Right ventricle myocardium inferior (tissue), 1 donor: ENCODE data around the gene CD151. TPM values are rescaled to one million over a fixed set of nuclear protein-coding genes. Genes with fewer than 3 reads are reported as not detected.
A peak's percentile ranks its signal among the peaks of the same experiment; 100 is the strongest.

ENCODE experiments used
- ATAC-seq: fragments of 200-7000 bp; cut with Tn5 transposase; one replicate; pipeline ENCODE4 v1.9.1; 2020; ENCODE audit warnings: mild to moderate bottlenecking, moderate library complexity
- DNase-seq: peaks from one replicate; pipeline ENCODE4 v3.0.0; 2021; ENCODE audit errors: missing footprints
- intact Hi-C: fragments of 100-400 bp; cut with DNase I; formaldehyde crosslinking; loops from one replicate; pipeline ENCODE4 v1.11.0; 2022
- total RNA-seq: library from RNA; stranded (reverse); fragmentation: NEBNext Ultra II Directional; extraction: Animal tissue kit (Norgen Biotek cat#: 25700); gene quantifications from one replicate; pipeline ENCODE4 v1.2.1, GENCODE V29; 2021
- donor health status: DM: no; HTN: yes; CAD: no; lungs with severe emphysema.

Gene CD151
- total RNA-seq, 1 donor from 2014 or later = 462 TPM

DNA sequence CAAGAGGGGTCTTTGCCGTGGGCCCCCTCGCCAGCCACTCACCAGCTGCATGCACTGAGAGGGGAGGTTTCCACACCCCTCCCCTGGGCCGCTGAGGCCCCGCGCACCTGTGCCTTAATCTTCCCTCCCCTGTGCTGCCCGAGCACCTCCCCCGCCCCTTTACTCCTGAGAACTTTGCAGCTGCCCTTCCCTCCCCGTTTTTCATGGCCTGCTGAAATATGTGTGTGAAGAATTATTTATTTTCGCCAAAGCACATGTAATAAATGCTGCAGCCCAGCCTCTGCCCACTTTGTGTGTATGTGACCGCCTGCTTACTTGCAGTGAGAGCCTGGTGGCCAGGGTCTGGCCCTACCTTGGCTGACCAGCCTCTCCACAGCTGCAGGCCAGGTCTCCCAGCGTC is 7.8 kb upstream of the CD151 start:
- DNase-seq = no peak
- ATAC-seq = no peak
- intact Hi-C loops = no loop called here

DNA sequence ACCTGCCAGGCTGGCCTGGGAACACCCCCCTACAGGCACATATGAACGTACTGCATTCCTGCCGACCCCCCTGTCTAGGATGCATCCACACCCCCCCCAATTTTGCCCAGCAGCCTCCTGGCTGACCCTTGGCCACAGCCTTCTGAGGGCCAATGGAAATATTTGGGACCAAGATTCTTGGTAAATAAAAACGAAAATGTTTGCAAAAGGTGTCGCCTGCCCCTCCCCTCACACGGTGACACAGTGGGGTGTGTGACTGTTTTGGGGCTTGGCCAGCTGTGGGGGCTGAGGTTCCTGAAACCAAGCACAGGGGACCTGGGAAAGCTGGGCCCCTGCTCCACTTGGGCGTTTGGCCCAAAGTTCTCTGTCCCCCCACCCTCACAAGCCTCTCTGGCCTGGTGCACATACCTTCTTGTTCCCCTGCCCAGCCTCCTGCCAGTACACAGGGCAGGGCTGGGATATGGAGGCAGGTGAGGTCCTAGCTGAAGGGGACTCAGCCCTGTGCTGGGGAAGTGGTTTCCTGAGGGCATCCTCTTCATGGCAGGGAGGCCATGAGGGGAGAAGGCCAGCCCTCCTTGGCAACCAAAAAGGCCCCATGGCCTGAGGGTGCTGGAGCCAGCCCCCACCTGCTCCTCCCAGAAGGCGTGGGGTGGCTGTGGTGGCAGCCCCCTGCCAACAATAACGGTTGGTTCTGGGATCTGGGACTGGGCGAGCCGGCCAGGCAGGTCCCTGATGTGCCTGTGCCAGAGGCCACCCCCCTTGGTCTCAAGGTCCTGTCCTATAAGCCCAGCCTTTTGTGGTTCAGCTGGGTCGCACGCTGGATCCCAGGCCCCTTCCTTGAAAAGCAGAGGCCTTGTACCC is 7.2 kb upstream of the CD151 start:
- intact Hi-C loops = no loop called here
- no peak for ATAC-seq
- DNase-seq = no peak

DNA sequence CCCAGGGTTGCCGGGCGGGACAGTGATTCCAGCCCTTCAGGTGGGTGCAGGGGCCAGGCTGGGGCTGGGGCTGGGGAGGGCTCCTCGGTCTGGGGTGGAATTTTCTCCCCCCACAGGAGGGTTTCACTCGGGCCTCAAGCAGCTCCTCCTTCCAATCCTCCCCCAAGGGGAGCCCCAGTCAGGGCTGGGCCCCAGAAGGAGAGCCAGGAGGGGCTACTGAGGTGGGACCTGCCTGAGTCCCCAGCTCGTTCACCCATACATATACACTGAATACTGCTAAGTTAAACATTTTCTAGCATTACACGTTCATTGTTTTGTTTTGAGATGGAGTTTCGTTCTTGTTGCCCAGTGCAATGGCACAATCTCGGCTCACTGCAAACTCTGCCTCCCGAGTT is 6.5 kb upstream of the CD151 start:
- ATAC-seq (no peak), DNase-seq (no peak)
- intact Hi-C loops = no loop called here

DNA sequence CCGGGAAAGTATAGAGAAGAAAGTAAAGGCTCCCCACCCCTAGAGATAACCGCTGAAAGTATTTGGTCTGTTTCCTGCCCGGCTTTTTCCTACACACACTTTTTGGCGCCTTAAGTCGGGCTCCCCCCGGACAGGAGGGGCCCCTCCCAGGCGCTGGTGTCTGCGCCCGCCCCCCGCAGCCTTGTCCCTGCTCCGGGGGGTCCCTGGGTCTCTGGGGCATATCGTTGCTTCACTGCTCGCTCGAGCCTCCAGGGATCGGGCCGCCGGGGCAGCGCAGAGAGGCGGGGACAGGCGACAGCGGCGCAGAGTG is 6.0 kb upstream of the CD151 start:
- ATAC-seq (no peak), DNase-seq (no peak)
- intact Hi-C loops = no loop called here

DNA sequence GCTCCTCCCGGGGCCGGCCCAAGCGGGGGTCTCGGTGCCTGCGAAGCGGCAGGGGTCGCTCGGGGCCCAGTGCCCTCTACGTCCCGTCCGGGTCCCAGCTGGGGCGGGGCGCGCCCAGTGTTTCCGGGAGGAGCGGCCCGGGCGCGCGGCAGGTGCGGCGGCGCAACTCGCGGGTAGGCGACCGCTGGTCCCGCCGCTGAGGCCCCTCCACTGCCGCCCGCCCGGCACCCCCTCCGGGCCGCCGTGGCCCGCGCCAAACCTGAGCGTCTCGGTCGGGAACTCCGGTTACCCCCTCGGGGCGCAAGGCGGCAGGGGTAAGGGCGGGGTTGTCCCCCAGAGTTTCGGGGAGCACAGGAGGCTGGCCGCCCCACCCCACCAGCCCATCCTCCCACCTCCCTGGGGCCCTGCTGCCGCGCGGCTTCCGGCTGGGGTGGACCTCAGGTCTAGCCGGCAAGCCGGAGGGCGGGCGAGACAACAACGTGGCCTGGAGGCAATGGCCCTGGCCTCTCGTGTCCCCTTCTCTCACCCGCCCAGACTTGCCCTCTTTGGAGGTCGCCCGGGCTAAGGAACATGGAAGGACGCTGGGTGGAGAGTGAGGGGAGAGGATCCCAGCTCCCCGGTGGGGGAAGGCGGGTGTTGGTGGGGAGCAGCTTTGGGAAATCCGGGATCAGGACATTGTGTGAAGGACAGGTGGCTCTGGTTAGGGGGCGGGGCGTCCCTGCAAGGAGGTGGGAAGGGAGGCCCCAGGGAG is 5.4 kb upstream of the CD151 start:
- peak; percentile 69 for DNase-seq
- intact Hi-C loops = no loop called here
- ATAC-seq = no peak

DNA sequence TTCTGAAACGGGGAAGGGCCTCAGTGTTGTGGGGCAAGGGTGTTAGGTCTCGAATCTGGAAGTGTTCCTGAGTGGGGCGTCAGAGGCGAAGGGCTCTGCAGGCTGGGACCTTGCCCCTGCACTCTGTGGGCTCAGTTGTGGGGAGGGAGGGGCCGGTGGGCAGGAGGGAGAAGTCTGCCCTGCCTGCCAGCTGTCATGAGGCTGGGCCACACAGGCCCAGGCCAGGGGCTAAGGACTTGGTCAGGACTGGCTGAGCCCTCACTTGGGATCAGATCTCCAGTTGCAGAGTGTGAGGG is 4.9 kb upstream of the CD151 start, which contains the start of gene CRACR2B:
CRACR2B (plus strand) TSS at position 23 of the 296 bp plus-strand sequence. CDS start 689 bp downstream, outside the sequence.
- ATAC-seq = no peak
- DNase-seq = no peak
- intact Hi-C loops = no loop called here

DNA sequence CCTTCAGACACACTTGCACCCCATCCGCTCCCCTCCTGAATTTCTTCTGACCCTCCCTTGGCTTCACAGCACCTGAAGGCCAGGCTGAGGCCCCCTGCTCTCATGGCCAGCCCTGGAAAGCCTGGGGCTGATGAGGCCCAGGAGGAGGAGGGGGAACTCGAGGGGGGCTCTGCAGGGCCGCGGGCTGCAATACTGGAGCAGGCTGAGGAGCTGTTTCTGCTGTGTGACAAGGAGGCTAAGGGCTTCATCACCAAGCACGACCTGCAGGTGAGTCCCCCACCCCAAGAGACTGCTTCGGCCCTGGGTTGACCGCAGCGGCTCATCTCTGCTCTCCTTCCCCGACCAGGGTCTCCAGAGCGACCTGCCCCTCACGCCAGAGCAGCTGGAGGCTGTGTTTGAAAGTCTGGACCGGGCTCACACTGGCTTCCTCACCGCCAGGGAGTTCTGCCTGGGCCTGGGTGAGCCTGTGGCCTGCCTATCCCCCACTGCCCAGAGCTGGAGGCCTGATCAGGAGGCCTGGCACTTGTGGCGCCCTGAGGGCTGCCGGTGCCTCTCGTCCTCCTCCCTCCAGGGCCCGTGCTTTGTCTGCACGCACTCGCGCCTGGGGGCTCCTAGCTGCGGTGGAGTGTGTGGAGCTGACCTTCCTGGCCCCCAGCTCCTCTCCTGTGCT is 4.1 kb upstream of the CD151 start:
- DNase-seq (no peak), ATAC-seq (no peak)
- intact Hi-C loops = no loop called here

DNA sequence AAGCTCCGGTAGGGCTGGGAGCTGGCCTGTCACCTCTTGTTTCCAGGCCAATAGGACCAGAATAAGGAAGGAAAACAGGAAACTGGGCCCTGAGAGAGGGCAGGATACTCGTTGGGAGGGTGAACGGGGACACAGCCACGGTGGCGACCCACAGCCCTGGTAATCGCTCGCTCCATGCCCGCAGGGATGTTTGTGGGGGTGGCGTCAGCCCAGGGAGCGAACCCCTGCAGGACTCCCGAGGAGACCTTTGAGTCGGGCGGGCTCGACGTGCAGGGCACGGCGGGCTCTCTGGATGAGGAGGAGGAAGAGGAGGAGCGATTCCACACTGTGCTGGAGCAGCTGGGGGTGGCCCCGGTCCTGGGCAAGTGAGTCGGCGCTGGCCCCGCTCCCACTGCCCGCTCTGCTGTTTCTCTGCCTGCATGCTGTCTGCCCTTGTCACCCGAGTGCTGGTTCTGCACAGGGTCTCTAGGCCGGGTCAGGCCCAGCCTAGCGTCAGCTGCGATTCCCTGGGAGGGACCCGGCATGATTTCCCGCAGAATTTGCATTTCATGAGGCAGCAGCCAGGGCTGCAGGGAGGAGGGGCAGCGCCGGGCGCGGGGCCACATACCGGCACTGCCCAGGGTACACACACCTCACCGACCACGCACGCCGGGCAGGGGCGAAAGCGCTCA is 3.4 kb upstream of the CD151 start:
- peak; percentile 77 for DNase-seq
- ATAC-seq = no peak
- intact Hi-C loops = no loop called here

DNA sequence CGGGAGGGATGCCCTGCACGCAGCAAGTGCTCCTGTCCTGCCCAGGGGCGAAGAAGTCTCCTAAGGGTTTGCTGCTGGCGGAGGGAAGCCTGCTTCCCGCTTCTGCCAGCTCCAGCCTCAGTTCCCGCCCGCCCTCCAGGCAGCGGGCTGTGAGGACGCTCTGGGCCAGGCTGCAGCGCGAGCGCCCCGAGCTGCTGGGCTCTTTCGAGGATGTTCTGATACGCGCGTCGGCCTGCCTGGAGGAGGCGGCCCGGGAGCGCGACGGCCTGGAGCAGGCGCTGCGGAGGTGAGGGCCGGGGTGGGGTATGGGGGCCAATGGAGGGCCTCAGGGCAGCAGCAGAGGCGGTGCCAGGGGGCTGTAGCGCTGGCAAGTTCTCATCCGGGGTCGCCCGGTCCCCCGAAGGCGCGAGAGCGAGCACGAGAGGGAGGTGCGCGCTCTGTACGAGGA is 2.9 kb upstream of the CD151 start:
- ATAC-seq (no peak), DNase-seq (peak; percentile 69)

DNA sequence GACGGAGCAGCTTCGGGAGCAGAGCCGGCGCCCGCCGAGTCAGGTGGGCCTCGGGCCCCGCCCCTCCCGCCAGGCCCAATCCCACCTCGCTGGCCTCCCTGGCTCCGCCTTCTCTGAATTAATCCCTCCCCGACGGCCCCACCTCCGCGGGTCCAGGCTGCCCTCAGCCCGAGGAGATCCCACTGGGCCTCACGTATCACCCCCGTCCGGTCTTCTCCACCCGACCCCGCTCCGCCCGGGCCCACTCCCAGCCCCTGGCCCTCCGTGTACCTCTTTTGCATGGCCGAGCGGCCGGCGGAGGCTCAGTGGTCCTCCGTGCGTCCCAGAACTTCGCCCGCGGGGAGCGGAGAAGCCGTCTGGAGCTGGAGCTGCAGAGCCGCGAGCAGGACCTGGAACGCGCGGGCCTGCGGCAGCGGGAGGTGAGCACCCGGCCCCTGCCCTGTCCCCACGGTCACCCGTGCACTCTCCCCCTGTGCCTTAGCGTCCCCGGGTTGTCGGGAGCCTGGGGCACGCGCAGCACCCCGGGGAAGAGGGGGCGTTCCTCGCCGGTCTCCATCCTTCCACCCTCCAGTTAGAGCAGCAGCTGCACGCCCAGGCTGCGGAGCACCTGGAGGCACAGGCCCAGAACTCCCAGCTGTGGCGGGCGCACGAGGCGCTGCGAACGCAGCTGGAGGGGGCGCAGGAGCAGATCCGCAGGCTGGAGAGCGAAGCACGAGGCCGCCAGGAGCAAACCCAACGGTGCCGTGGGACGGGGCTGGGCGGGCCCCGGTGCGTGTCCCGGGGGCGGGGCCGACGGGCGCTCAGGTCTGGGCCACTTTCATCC is 2.2 kb upstream of the CD151 start:
- peak; percentile 59 for ATAC-seq
- intact Hi-C loops = no loop called here
- DNase-seq = peak; percentile 87

More for the DNA sequence above, 2.9 kb upstream of the CD151 start:
- intact Hi-C loops = no loop called here

DNA sequence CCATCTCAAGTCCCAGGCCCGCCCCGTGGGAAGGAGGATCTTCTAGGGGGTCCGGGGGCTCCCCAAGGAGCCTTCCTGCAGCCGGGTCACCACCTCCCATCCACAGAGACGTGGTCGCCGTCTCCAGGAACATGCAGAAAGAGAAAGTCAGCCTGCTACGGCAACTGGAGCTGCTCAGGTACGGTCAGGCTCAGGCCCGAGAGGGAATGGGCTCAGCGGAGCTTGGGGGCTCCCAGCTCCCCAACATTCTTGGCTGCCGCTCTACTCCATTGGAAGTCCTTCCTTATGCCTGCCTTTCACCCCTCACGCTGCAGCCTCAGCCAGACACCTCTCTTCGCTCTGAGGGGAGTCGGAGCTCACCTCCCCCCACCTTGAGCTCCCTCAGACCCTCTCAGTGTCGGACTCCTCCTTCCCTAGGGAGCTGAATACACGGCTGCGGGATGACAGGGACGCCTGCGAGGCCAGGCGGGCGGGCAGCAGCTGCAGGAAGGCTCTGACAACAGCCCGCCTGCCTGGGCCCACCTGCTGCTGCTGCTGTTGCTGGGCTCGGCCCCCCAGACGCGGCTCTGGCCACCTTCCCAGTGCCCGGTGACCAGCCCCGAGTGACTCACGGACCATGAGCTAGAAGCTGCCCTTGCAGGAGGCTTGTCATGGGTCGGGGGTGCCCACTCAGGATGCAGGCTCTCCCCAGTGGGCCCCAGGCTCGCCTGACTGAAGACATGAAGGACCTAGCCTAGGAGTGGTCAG is 1.5 kb upstream of the CD151 start:
- no peak for ATAC-seq
- no peak for DNase-seq
- intact Hi-C loops = no loop called here

DNA sequence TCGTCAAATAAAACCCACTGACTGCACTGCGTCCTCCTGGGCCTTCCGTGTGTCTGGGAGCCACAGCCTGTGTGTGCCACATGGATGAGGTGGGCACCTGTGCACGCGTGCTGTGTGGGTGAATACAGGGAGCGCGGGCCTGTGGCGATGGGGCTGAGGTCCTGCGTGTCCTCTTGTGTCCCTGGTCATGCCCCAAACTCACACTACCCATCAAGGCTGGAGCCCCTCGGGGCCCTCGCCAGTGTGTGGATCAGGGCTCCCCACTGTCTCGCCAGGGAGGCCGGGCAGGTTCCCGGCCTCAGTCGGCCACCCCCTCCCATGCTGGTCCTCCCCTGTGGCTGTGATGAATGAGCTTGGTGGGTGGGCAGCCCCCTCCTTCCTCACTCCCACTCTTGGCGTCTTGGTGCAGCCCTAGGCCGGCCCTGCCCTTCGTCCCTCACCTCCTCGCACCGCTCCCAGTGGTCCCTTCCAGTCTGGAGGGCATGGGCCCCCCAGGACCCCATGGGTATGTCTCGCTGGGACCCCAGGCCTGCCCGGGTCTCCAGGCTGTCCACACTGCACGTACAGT is 707 bp upstream of the CD151 start:
- intact Hi-C loops = no loop called here
- DNase-seq (no peak), ATAC-seq (no peak)

DNA sequence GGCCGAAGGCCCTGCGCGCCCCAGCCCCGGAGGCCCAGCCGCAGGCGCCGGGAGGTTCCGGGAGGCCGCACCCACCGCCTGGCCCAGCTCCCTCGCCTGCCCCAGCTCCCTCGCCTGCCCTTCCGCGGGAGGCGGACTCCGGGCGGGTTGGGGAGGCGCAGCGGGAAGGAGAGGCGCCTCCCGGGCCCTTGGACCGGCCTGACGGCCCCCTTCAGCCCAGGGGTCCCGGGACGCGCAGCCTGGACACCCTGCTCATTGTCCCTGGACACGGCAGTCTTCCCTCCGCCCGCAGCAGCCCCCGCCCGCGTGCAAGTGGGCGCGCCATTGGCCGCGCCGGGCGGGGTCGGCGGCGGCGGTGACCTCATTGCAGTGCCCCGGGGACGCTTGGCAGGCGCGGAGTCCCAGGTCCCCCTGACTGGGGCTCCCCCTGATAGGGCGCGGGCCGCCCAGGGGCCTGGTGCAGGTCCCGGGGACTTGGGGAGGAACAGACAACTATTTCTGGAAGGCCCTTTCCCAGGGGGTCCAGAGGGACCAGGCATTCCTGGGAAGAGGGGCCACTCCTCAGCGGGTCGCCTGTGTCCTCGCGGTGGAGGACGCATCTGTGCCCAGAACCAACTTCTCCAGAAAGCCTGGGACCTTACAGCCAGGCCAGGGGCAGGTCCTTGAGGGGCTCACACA is 501 bp downstream of the CD151 start:
- intact Hi-C loops = no loop called here
- no peak for DNase-seq
- ATAC-seq = peak; percentile 13

DNA sequence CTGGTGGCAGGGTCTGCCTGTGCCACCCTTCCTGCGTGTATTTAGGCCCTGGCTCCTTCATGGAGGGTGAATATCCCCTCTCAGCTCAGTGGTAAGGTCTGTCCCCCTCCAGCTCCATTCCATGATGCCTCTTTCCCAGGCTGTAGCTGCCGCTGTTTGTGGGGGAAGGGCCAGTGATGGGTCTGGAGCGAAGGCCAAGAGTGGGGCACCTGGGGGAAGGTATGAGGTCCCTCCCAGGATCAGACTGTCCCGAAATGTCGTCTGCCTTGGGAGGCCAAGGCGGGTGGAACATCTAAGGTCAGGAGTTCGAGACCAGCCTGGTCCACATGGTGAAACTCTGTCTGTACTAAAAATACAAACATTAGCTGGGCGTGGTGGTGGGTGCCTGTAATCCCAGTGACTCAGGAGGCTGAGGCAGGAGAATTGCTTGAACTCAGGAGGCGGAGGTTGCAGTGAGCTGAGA is 1.1 kb downstream of the CD151 start:
- ATAC-seq = no peak
- intact Hi-C loops = no loop called here
- no peak for DNase-seq

DNA sequence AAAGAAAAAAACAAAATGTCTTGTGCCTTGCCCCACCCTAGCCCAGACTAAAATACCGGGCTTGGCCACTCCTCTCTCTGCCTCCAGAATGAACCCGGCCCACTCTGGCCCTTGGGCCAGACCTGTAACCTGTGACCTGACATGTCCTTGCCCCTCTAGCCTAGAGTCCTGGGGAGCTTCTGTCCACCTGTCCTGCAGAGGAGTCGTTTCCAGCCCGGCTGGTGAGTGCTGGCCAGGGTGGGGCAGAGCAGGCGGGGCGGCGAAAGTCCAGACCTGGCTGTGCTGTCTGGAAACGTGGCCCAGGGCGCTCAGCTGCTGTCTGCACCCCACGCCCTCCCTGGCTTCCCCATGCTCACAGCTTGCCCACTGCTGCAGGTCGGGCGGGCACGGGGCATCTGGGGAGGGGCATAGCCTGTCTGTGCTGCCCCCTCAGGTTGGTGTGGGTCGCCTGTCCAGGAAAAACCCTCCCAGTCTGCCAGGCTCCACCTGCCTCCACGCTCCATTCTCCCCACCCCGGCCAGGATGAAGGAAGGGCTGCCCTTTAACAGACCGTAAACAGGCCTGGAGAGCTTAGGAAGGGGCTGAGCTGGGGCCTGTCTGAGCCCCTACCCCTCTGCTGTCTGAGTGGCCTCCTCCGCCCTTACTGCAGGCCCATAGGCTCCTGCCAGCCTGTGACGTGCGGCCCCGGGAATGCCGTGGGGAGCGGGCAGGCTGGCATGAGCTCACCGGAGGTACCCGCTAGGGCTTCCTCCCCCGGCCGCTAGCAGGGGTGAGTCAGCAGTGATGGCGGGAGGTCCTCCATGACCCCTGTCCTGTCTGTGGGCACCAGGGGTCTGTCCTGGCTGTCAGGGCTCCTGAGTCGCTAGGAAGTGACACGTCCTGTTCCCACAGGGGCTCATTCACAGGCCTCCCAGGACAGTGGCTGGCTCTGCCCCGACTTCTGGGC is 1.9 kb downstream of the CD151 start:
- intact Hi-C loops = no loop called here
- ATAC-seq = peak; percentile 56
- no peak for DNase-seq

DNA sequence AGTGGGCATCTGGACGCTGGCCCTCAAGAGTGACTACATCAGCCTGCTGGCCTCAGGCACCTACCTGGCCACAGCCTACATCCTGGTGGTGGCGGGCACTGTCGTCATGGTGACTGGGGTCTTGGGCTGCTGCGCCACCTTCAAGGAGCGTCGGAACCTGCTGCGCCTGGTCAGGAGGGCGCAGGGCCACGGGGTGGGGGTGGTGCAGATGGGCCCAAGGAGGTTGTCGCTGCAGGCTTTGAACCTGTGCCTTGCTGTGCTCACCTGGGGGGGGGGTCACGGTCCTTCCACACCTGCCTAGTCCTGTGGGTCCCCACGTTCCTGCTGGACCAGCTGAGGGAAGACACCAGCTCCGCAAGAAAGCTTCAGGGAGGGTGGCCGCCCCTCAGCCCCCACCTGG is 3.5 kb downstream of the CD151 start:
- ATAC-seq (no peak), DNase-seq (no peak)
- intact Hi-C loops = no loop called here
